Prostate gland (tissue), 2 donors: Measurements from ENCODE around the gene IBA57. TPM values are rescaled to one million over a fixed set of nuclear protein-coding genes. Genes with fewer than 3 reads are reported as not detected.
"Not testable (repeated sequence)": the region's sequence is repeated elsewhere in the genome, so short reads cannot be mapped to it uniquely, and the experiment has no call there.

Experiments
- DNase-seq: peaks from one replicate; pipeline ENCODE4 v3.0.0-alpha.2; 2019; ENCODE audit warnings: low spot score
- H3K27ac ChIP-seq, 2 donors: fragments of 200-600 bp; sonication (generic); 2 replicates each; pipeline ENCODE4 v1.5.1; 2017 to 2019
- H3K27me3 ChIP-seq: fragments of 200-600 bp; sonication (generic); replicated peaks from 2 replicates; pipeline ENCODE4 v1.5.1; 2019; ENCODE audit not compliant: insufficient read depth
- H3K36me3 ChIP-seq, 2 donors: fragments of 200-600 bp; sonication (generic); 1 replicate in 1 of 2; 2 replicates in 1 of 2; pipeline versions ENCODE4 v1.5.1 to v1.8.1; 2017 to 2019
- H3K4me1 ChIP-seq: fragments of 200-600 bp; sonication (generic); replicated peaks from 2 replicates; pipeline ENCODE4 v1.5.1; 2019
- H3K4me3 ChIP-seq, 2 donors: fragments of 200-600 bp; sonication (generic); 2 replicates each; pipeline ENCODE4 v1.5.1; 2017 to 2019
- H3K9me3 ChIP-seq: fragments of 200-600 bp; sonication (generic); 2 replicates; pipeline ENCODE4 v1.5.1; 2017
- CTCF ChIP-seq, 4 experiments: fragments of 200-600 bp in 2 of 4; fragments of 450-650 bp in 2 of 4; sonication (generic) in 2 of 4; IDR thresholded peaks; 1 replicate in 3 of 4; 2 replicates in 1 of 4; pipeline ENCODE4 v1.5.1; 2016 to 2019; ENCODE audit warnings: antibody characterized with exemption in 4 of 4, mild to moderate bottlenecking in 2 of 4, moderate library complexity in 2 of 4
- POLR2A ChIP-seq: fragments of 450-650 bp; IDR thresholded peaks from one replicate; pipeline ENCODE4 v1.6.1; 2016; ENCODE audit warnings: antibody characterized with exemption, mild to moderate bottlenecking
- POLR2AphosphoS5 ChIP-seq: sonication (generic); formaldehyde crosslinking; IDR thresholded peaks from one replicate; pipeline ENCODE4 v1.6.1; 2017; ENCODE audit warnings: antibody characterized with exemption
- WGBS: methylation state at CpG from one replicate; pipeline ENCODE4 v1.1.5; 2018; 5-methylcytosine and 5-hydroxymethylcytosine counted together
- intact Hi-C: fragments of 100-400 bp; cut with DNase I; formaldehyde crosslinking; loops from one replicate; pipeline ENCODE4 v1.14.2; 2022
- total RNA-seq, 2 donors: library from RNA; depleted of rRNA; stranded (reverse); fragments of >200 nt; gene quantifications; one replicate each; pipeline ENCODE4 v1.1.0, GENCODE V29; 2016

Gene IBA57
- total RNA-seq, 2 donors from 2014 or later, result 5.6 to 17.4 TPM

DNA sequence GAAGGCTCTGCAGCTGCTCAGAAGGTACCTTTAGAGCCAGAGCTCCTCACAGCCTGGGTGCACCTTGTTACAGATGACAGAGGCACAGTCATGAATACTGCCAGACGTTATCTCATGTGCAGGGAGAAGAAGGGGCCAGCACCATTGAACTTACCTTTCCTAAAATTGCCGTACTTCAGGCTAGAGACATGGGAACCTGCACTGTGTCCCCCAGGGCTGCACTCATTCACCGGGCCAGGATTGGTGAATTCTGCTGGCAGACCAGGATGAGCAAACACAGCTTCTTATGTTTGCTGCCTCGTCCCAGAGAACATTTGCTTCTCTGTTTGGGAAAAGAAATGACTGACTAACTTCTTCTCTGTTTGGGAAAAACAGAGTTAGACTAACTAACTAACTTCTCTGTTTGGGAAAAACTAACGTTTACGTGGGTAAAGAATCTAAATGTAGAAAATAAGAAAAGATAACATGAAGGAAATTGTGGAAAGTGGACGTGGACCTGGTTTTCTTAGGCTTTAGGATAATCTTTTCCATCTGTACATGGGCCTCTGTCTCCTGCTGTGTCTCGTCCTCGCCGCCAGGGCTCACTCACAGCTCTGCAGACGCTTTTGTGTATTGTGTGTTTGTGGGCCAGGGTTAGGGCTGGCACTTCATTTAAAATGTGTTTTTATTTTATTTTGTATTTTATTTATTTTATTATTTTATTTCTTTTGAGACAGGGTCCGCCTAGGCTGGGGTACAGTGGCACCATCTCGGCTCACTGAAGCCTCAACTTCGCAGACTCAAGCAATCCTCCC lies 52.1 kb downstream of the IBA57 start:
- H3K36me3 ChIP-seq, result no peaks in the 10 kb centered on the region
- WGBS, result 83% methylated on average over 14 of the region's 14 CpGs
- no peak overlapping the region for H3K27ac ChIP-seq
- DNase-seq, result no peak
- no peaks in the 10 kb centered on the region for H3K9me3 ChIP-seq
- no peaks in the 10 kb centered on the region for H3K4me1 ChIP-seq
- intact Hi-C loops, result no loop called here
- TF ChIP-seq CTCF (IDR thresholded peaks at IDR 0.05) (no peak), POLR2A (no peak), POLR2AphosphoS5 (no peak)
- no peak overlapping the region for H3K4me3 ChIP-seq
- H3K27me3 ChIP-seq, result no peaks in the 10 kb centered on the region

GRCh38 chr1:228218513-228219244 lies 53.1 kb downstream of the IBA57 start:
- H3K4me1 ChIP-seq, result no peaks in the 10 kb centered on the region
- intact Hi-C loops, result no loop called here
- H3K27ac ChIP-seq, result no peak overlapping the region
- WGBS, result 90% methylated on average over 14 of the region's 14 CpGs
- DNase-seq, result no peak
- no peaks in the 10 kb centered on the region for H3K27me3 ChIP-seq
- H3K4me3 ChIP-seq, result no peak overlapping the region
- no peaks in the 10 kb centered on the region for H3K36me3 ChIP-seq
- no peak for TF ChIP-seq POLR2A
- no peak for TF ChIP-seq CTCF (IDR thresholded peaks at IDR 0.05)
- TF ChIP-seq POLR2AphosphoS5, result no peak
- no peaks in the 10 kb centered on the region for H3K9me3 ChIP-seq

GRCh38 chr1:228219245-228219961 lies 53.8 kb downstream of the IBA57 start:
- Histone ChIP-seq H3K27me3 (no peaks in the 10 kb centered on the region), H3K36me3 (peaks cover 0 to 2% of the 10 kb centered on the region in 2 donors), H3K27ac (no peak overlapping the region), H3K4me1 (no peaks in the 10 kb centered on the region), H3K9me3 (no peaks in the 10 kb centered on the region), H3K4me3 (no peak overlapping the region)
- no peak for DNase-seq
- TF ChIP-seq POLR2AphosphoS5, result no peak
- no peak for TF ChIP-seq CTCF (IDR thresholded peaks at IDR 0.05)
- no peak for TF ChIP-seq POLR2A
- intact Hi-C loops, result no loop called here
- WGBS, result 93% methylated on average over 16 of the region's 16 CpGs

GRCh38 chr1:228219962-228220780 lies 54.6 kb downstream of the IBA57 start:
- no peak for DNase-seq
- TF ChIP-seq POLR2A, result no peak
- TF ChIP-seq POLR2AphosphoS5, result no peak
- no peak for TF ChIP-seq CTCF (IDR thresholded peaks at IDR 0.05)
- Histone ChIP-seq H3K4me3 (no peak overlapping the region), H3K27ac (no peak overlapping the region), H3K9me3 (no peaks in the 10 kb centered on the region), H3K4me1 (no peaks in the 10 kb centered on the region), H3K36me3 (peaks cover 0 to 5% of the 10 kb centered on the region in 2 donors), H3K27me3 (no peaks in the 10 kb centered on the region)
- WGBS, result 95% methylated on average over 28 of the region's 28 CpGs
- intact Hi-C loops, result no loop called here

- H3K9me3 ChIP-seq, DNase-seq, H3K27ac ChIP-seq, H3K36me3 ChIP-seq, H3K27me3 ChIP-seq, H3K4me3 ChIP-seq, intact Hi-C loops, H3K4me1 ChIP-seq: not testable (repeated sequence)
- WGBS, result 93% methylated on average over 9 of the region's 9 CpGs
Observed at GRCh38 chr1:228221097-228221496, 55.5 kb downstream of the IBA57 start.
